Gastrocnemius medialis (tissue), 4 donors: Measurements from ENCODE around the gene LAMC1.

Experiments
- POLR2A ChIP-seq, 2 donors: fragments of 450-650 bp; IDR thresholded peaks; one replicate each; pipeline ENCODE4 v1.6.1; 2017; ENCODE audit warnings: antibody characterized with exemption in 2 of 2, mild to moderate bottlenecking in 2 of 2, moderate library complexity in 2 of 2
- TF ChIP-seq, protein P1 (sequence below), 5 experiments: fragments of 450-650 bp in 3 of 5; fragments of 200-600 bp in 2 of 5; sonication (generic) in 2 of 5; IDR thresholded peaks in 4 of 5; conservative IDR thresholded peaks in 1 of 5; 1 replicate in 4 of 5; 2 replicates in 1 of 5; pipeline ENCODE4 v1.5.1; 2016 to 2019; ENCODE audit warnings: antibody characterized with exemption in 5 of 5, mild to moderate bottlenecking in 3 of 5, moderate library complexity in 3 of 5

DNA sequence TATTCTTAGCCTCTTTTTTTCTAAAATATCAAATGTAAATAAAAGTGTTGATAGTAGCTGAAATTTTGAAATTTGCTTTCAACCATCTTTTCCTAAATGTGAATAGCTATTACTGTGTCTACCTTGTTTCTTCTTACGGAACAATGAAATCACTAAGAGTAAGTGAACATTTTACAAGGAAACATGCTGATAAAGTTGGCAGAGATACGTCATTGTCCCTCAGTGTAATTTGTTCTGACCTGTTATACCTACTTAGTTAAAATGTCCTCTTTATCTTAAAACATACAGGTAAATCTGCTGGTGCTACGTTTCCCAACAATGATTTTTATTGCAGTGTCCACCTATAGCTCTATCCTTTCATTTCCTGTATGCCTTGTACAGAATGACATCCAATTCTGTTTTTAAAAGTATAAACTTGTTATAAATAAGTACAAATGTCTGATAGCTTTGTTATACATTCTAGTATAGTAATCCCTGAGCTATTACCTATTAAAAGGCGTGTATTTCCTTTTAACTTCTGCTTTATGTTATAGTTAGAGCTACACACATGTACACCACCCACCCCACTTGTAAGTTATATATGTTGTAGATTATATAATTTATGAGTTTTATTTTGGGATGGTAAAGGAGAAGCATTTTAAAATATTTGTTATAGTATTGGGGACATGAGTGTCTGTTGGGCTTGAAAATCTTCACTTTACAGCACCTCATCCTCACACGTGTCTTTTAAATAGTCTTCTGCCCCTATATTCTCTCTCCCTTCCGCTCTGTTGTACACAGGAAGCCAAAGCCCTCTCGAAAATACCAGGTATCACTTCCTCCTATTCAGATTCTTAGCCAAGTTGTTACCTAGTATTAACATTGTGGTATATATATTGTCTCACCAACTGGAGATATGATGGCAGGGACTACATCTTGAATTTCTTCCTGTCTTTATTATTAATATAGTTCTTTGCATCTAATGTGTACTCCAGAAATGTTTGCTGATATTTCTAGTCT, 25.2 kb downstream of the LAMC1 start:
- TF ChIP-seq, protein P1, sequence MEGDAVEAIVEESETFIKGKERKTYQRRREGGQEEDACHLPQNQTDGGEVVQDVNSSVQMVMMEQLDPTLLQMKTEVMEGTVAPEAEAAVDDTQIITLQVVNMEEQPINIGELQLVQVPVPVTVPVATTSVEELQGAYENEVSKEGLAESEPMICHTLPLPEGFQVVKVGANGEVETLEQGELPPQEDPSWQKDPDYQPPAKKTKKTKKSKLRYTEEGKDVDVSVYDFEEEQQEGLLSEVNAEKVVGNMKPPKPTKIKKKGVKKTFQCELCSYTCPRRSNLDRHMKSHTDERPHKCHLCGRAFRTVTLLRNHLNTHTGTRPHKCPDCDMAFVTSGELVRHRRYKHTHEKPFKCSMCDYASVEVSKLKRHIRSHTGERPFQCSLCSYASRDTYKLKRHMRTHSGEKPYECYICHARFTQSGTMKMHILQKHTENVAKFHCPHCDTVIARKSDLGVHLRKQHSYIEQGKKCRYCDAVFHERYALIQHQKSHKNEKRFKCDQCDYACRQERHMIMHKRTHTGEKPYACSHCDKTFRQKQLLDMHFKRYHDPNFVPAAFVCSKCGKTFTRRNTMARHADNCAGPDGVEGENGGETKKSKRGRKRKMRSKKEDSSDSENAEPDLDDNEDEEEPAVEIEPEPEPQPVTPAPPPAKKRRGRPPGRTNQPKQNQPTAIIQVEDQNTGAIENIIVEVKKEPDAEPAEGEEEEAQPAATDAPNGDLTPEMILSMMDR (IDR thresholded peaks at IDR 0.05 in 4 of 5, conservative IDR thresholded peaks at IDR 0.05 in 1 of 5) = no peak
- TF ChIP-seq POLR2A (IDR thresholded peaks at IDR 0.05) = no peak
